ENCODE data around the gene HGS.

HGS gene

DNA sequence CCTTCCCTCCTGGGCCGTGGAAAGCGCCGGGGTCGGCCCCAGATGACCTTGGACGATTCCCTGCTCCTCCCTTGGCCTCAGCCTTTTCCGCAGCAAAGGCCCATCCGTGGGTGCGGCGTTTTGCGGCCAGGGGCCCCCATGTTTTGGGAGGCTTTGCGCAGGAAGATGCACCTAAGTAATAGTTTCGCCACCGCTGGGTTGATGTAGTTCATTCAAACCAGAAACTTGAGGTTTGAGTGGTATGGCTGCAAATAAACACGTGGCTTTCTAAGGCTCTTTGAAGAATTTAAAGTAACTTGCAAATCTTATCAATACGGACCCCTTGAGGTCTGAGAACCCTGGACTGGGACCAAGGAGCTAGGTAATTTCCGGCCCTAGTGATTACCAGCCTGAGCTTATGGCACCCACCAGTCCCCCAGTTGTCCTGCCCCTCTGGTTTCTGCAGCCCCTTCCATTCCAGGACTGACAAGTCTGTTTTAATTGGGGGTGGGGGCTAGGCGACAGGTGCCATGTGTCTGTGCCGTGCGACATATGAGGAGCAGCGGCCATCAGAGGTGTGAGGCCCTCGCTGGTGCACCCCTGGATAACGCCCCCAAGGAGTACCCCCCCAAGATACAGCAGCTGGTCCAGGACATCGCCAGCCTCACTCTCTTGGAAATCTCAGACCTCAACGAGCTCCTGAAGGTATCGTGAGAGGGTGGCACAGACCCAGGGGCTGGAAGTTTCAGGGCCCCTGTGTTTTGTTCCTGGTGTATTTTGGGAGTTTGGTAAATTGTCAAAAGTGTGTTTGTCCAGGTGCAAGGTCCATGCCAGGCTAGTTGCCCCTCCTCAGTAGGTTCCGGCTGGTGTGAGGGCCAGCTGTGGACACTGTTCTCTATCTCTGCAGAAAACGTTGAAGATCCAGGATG is 20.2 kb downstream of the HGS start:
- DNase-seq (ENCODE audit: low spot score): peak; percentile 37

DNA sequence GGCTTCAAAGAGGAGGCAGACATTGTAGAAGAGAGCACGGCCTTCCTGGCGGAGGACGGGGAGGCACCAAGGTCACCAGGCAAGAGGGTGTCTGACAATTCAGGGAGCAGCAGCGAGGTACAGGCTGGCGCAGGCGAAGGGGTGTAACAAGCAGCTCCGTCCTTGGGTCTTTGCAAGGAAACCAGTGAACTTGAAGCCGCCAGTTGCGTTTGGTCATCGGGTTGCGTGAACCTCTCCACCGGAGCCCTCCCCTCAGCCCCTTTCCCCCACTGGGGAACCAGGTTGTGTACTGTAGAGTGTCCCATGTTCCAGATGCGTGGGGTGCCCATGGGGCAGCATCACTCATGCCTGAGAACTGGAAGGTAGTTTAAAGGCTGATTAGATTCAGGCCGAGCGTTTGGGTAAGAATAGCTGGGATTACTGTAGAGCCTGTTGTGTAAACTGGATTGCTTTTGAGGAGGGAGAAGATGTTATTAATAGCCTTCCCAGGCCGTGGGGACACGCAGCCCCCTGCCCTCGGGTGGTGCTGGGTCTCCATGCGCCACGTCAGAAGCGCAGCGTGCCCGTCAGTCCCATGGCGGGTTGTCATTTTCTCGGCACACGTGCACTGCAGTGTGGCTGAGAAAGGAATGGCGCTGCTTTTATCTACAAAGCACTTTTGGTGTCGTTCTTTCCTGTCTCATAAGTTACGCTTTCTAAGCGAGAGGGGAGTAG is 21.9 kb downstream of the HGS start:
- no peak for DNase-seq (ENCODE audit: low spot score)

DNA sequence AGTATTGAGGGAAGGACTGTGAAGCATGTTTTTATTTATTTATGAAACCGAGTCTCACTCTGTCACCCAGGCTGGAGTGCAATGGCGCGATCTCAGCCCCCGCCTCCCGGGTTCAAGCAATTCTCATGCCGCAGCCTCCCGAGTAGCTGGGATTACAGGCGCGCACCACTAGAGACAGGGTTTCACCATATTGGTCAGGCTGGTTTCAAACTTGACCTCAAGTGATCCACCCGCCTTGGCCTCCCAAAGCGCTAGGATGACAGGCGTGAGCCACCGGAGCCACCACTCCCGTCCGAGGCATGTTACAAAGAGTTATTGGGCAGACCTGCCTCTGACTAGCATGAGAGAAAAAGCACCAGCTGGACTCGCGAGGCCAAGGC is 22.4 kb downstream of the HGS start:
- DNase-seq (ENCODE audit: low spot score): no peak

DNA sequence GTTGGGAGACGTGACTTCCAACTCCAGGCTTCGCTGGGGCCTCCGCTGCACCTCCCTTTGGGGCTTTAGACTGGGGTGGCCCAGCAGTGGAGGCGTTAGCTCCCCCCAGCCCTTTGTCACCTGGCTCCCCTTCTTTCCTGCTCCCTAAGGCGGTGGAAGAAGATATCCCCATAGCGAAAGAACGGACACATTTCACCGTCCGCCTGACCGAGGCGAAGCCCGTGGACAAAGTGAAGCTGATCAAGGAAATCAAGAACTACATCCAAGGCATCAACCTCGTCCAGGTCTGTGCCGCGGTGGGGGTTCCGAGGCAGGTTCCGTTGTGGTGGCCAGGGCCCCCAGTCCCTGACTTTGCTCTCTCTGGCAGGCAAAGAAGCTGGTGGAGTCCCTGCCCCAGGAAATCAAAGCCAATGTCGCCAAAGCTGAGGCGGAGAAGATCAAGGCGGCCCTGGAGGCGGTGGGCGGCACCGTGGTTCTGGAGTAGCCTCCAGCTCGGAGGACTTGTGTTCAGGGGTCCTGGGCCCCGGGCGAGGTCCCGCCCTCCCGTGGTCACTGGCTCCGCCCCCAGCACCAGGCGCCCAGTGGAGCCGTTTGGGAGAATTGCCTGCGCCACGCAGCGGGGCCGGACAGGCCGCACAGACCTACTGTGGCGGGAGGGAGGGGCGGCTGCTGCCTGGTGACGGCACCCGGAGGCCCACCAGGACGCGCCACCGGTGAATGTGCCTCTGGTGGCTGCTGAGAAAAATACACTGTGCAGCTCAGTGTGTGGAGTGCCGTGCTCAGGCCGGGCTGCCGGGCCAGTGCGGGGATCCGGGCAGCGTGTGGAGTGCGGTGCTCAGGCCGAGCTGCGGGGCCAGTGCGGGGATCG is 23.2 kb downstream of the HGS start:
- peak; percentile 35 for DNase-seq (ENCODE audit: low spot score)

DNA sequence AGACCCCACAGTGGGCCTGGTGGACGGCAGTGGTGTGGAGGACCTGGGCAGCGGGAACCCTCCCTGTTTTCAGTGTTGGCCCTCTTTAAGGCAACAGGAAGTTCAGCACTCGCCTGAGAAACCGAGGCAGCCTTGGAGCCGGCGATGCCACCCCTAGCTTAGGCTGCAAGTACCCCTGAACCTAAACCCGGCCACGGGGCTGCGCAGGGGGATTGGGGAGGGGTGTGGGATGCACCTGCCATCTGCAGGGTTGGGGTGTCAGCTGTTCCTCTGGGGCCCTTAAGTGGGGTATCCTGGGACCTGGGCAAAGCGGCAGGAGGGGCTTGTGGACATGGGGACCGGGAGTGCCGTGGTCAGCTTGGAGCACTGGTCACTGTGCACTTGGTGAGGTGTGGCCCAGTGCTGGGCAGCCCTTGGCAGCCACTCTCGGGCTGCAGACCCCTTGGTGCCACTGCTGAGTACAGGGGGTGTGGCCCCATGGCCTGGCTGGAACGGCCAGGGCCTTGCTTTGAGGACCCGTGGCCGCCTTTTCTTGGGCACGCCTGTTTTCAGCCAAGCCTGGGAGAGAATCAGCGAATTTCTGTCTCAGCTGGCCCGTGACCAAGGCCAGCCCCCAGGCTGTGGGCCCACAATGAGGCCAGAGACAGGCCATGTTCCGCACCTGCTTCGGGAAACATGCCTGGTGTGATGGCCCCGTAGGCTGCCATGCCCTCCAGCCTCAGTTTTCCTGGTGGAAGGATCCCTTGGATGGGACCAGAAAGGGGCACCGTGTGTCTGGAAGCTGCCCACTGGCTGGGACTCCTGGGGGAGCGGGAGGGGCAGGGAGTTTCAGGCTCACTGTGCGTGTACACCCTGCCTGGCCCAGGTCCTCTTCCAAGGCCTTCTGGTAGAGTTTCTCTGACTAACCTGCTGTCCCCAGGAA is 24.2 kb downstream of the HGS start:
- DNase-seq (ENCODE audit: low spot score): no peak

DNA sequence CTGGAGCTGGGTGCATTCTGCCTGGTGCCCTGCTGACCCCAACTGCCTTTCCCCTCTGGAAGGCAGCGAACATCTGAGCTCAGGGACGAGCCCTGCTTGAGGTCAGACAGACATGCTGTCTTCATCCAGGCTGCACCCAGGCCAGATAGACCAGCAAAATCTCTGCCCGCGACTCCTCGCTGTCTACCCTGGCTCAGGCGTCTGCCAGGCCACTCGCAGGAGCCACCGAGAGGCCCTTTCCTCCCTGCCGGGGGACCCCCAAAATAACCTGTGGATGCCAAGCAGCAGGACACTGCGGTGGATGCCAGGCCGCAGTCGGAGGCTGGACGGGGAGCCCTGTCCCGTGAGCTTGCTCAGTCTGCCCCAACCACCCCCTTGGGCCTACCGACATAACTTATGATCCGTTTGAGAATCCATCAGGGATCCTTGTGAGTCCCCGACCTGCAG is 25.0 kb downstream of the HGS start:
- DNase-seq (ENCODE audit: low spot score): no peak

DNA sequence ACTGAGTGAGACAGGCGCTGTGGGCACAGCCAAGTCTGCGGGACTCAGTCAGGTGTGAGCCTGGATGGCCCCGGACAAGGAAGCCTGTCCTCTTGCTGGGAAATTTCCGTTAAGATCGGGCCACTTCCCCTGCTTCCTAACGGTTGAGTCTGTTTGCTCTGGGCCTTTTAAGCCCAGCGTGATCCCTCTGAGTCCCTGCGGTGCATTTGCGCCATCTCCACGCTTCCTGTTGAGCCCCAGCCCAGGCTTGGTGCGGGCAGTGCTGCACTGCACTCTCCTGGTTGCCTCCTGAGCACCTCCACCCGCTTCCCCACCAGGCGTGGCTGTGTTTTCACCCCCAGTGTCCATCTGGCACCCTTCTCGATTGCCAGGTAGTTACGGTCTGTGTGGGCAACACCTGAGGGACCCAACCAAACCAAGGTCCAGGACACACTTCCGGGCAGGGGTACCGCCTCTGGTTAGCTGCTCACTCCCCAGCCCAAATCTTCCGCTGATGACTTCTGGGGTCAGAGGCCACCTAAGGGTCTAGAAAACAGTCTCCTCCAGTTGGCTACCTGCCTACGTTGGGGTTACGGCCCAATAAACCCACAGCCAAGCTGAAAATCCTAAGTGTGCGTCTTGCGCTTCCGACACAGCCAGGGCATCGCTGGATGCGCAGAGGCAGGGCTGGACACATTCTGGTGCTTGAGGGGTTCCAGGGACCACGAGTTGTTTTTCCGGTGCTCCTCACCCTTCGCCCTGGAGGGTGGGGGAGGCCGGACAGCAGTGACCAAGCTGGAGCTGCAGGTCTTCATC is 26.9 kb downstream of the HGS start:
- DNase-seq (ENCODE audit: low spot score): no peak

DNA sequence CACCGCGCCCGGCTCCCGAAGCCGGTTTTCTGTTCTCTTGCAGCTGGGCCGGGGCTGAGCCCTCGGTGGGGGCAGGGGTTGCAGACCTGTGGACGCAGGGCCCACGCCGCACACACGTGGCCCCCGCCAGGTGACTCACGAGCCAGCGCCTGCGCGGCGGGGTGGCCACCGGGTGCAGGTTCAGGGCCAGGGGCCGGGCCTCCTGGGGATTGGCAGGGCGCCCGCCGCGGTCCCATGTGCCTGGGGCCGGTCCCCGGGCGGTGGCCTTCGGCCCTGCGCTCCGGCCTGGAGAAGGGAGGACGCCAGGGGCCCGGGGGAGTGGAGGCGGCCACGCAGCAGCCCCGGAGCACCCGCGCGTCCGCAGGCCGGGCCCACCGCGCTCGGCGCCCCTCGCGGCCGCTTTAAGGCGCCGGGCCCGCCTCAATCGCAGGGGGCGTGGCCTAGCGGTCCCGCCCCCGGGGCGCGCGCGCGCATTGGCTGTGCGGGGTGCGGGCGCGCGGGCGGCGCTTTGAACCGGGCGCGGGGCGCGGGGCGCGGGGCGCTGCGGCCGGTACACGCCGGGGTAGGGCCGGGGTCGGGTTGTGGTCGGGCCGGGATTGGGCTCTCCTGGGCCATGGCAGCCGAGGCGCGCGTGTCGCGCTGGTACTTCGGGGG is 28.1 kb downstream of the HGS start, which contains the start of gene SLC25A10:
SLC25A10 (plus strand) TSS at position 471 of the 654 bp plus-strand sequence; CDS start at position 614, 143 bp downstream.
- DNase-seq (ENCODE audit: low spot score): peak; percentile 81

DNA sequence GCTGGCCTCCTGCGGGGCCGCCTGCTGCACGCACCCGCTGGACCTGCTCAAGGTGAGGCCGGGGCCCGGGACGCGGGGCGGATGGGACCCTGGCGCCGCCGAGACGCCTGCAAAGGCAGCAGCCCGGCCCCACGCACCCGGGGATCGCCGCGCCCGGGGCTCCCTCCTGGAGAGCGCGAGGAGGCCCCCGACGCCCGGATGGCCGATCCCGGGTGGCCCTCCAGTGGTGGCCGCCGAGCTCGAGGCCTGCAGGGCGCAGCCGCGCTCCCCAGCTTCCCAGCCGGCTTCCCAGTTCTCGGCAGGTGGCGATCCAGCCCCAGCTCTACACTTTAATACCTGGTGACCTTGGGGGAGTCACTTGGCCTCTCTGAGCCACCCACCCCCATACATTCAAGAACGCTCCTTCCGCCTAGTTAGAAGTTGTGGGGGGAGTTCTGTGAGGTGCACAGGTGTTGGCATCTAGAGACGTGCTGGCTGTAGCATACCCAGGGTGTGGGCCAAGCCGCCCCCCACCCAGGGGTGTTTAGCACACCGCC is 28.7 kb downstream of the HGS start:
- DNase-seq (ENCODE audit: low spot score): peak; percentile 44

DNA sequence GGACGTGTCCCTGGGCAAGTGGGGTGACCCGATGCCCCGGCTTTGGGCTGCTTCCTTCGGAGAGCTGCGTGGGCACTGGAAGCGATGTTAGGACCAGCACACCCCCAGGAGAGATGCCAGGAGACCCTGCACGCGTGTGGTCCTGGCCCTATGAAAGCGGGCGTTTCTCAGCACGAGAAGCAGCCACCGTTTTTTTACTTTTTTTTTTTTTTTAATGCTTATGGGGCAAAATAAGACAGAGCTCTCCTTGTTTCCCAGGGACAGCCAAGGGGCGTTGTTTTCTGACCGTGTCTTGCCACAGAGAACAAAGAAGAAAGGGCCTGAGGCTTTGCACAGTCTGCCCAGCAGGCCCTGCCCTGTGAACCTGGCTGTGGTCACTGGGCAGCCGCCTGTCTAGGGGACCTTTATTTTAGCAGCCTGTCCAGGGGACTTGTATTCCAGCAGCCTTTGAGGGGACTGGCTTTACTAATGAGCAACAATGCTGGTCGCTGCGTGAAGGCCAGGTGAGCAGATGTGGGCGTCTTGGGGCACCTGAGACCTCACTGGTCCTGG is 29.3 kb downstream of the HGS start:
- no peak for DNase-seq (ENCODE audit: low spot score)

DNA sequence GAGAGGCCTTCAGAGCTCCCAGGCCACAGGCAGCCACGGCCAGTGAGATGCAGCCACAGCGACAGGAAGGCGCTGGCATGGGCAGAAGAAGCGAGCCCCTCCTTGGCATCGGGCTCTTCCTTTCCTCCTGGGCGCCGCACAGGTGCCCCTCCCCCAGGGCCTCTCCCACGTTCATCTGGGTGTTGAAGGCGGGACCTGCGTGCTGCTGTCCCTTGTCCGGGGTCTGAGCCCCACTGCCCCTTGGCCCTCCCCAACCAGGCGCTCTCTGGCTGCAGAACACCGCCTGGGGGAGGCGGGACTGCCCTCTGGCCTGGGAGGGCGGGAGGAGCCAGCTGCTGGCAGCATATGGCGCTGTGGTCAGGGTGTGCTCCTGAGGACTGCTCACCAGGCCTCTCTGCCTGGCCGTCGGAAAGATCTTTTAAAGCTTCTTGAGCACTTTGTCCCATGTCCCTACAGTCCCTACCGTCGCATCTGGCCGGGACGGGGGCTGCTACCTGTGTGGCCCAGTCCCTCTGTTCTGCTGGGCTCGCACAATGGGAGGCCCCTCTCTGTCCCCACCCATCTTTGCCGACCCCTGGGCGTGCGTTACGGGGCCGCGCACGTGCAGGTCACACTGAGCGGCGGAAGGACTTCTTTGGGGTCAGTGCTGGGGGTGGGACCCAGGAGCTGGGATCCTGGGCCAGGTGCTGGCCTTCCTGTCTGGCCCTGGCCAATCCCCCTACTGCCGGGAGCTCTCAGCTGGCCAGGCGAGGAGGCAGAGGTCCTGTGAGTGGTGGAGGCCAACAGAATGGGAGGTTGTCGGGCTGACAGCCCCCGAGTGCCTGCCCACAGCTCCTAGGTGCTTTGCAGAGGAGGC is 30.0 kb downstream of the HGS start:
- DNase-seq (ENCODE audit: low spot score): no peak

DNA sequence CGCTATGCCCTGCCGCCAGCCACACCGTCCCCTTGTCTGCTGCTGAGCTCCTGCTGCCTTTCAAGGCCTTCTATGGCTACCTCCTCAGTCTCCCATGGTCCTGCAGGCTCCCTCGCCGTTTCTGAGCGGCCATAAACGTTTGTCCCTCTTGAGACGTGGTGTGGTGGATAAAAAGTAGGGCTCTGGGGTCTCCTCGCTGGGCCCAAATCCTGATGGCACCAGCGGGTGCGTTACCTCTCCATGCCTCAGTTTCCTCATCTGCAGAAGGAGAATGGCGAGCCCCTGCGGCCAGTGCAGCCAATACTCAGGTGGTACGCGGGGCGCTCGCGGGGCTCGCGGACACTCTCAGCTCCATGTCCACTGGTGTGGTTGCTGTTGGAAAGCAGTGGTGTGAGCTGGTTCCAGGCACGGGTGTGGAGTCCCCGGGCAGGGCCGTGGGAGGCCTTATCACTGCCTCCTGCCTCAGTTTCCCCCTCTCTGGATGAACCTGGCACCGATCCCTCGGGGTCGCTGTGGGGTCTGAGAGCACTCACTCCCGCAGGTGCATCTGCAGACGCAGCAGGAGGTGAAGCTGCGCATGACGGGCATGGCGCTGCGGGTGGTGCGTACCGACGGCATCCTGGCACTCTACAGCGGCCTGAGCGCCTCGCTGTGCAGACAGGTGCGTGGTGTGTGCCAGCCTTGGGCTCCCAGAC is 30.7 kb downstream of the HGS start:
- no peak for DNase-seq (ENCODE audit: low spot score)

DNA sequence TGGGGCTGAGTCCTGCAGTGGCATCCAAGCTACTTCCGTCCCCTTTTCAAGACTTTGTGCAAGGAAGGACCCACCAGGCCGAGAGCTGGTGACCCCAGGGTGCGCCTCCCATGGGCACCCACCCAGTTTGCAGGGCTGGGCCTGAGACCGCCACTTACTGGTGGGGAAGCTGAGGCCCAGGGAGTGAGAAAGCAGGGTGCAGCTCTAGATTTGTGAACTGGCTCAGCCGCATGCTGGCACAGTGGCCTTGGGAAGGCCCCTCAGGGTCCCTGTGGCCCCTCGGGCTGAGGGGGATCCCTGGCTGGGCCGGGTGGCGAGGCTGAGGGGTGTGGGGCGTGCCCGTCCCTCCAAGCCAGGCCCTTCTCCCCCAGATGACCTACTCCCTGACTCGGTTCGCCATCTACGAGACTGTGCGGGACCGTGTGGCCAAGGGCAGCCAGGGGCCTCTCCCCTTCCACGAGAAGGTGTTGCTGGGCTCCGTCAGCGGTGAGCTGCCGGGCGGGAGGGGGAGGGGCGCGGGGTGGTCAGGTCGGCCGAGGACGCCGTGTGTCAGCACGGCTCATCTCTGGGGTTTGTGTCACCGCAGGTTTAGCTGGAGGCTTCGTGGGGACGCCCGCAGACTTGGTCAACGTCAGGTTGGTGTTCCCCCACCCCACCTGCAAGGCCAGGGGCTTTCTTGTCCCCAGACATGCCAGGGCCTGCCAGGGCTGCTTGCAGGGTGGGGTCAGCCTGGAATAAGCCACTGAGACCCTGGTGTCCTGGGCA is 31.5 kb downstream of the HGS start:
- DNase-seq (ENCODE audit: low spot score): no peak

DNA sequence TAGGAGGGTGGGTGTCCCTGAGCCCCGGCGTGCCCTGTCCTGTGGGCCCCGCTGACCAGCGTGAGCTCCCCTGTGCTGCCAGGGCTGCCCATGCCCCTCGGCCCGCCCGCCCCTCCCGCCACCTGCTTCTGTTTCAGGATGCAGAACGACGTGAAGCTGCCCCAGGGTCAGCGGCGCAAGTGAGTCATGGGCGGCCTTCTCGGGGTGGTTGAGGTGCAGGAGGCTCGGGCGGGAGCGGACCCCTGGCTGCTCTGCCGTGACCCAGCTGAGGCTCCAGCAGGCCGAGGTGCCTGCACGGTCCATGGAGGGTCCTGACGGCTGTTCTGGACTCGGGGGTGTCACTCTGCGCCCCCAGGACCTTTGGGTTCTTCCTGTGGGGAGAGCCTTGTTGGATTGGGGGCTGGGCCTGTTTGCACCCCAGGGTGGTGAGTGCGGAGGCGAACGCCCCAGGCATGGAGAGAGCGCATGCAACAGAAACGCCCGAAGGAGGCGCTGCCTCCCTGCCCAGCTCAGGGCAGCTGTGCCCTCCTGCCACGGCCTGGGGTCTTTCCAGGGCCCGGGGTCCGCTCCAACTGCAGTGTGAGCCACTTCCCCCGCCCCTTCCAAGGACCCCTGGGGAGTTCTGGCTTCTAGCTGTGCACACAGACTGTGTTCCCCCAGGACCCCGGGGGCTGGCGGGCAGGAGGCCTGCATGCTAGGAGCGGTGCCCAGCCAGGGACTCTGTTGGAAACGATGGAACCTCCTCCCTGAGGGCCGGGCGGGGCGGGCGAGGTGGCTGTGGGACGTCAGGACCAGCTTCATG is 32.3 kb downstream of the HGS start:
- no peak for DNase-seq (ENCODE audit: low spot score)

DNA sequence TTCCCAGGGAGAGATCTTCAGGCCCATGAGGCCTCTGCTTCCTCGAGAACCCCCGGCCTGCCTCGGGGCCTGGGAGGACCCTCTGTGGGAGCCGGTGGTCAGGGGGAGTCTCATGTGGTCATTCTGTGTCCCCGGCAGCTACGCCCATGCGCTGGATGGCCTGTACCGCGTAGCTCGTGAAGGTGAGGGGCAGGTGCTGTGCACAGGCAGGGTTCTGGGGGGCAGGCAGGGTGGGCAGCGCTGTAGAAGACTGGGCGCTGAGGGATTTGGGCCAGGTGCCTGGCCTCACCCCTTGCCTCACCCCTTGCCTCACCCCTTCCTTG is 32.8 kb downstream of the HGS start:
- no peak for DNase-seq (ENCODE audit: low spot score)
